Fibroblast of lung (primary cell): ENCODE results near the gene HECW1.

Experiments
- CTCF ChIP-seq, 2 donors: IDR thresholded peaks in 1 of 2; conservative IDR thresholded peaks in 1 of 2; 1 replicate in 1 of 2; 2 replicates in 1 of 2; pipeline ENCODE4 v1.5.1; 2011 to 2012; ENCODE audit warnings: low read length in 2 of 2, control low read depth in 1 of 2, inconsistent platforms in 1 of 2, low read depth in 1 of 2, mild to moderate bottlenecking in 1 of 2
- EZH2 ChIP-seq: IDR thresholded peaks from 2 replicates; pipeline ENCODE4 v1.5.1; 2012; ENCODE audit warnings: low read length, control low read depth, mild to moderate bottlenecking; ENCODE audit errors: missing control alignments

GRCh38 chr7:43152696-43153095, 40.2 kb downstream of the HECW1 start:
- TF ChIP-seq EZH2 (no peak), CTCF (conservative IDR thresholded peaks at IDR 0.05 in 1 of 2, IDR thresholded peaks at IDR 0.05 in 1 of 2; ENCODE audit: low read depth in 1 of 2, low read length in 2 of 2) (no peak)
